Measurements from ENCODE around the gene VASH1.
A peak's percentile ranks its signal among the peaks of the same experiment; 100 is the strongest.

Gene VASH1

DNA sequence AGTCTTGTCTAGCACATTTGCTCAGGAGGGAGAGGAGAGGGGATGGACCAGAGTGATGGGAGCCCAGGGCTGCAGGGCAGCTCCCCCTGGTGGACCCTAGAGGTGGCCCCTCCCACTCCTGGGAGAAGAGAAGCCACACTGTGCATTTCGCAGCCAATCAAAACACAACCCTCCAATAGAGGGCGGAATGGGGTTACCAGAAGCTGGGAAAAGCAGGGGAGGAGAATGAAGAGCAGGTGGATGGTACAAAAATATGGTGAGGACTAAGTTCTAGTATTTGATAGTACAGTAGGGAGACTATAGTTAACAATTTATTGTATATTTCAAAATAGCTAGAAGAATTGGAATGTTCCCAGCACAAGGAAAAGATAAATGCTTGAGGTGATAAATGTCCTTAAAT is 23.6 kb downstream of the VASH1 start:
- DNase-seq (ENCODE audit: low read depth in 2 of 2) = peak in 1 of 2 experiments; percentile 40

DNA sequence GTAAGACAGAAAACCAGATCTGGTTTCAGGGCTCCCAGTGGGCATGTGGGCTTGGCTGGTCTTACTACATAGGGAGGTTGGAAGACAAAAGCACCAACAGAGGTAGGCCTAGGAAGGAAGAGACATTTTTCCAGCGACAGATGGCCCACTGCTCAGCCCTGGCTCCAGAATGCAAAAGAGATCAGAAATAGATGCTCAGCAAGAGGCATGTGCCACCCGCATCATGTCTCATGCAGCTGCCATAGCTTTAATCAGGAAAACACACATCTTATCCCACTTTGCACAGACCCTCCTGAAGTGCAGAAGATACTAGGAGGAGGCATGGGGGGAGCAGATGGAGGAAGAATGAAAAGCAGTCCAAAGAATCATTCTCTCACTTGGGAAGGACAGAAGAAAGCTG is 25.3 kb downstream of the VASH1 start:
- DNase-seq (ENCODE audit: low read depth in 2 of 2) = no peak

DNA sequence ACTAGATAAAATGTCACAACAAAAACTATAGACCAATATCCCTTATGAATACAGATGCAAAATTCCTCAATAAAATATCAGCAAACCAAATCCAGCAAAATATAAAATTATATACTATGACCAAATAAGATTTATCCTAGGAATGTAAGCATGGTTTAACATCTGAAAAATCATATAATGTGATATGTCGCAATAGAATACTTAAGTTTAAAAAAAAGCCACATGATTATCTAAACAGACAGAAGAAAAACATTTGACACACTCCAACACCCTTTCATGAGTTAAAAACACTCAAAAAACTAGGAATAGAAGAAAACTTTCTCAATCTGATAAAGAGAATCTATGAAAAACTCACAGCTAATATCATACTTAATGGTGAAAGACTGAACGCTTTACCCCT is 31.2 kb downstream of the VASH1 start:
- DNase-seq (ENCODE audit: low read depth in 2 of 2) = no peak

DNA sequence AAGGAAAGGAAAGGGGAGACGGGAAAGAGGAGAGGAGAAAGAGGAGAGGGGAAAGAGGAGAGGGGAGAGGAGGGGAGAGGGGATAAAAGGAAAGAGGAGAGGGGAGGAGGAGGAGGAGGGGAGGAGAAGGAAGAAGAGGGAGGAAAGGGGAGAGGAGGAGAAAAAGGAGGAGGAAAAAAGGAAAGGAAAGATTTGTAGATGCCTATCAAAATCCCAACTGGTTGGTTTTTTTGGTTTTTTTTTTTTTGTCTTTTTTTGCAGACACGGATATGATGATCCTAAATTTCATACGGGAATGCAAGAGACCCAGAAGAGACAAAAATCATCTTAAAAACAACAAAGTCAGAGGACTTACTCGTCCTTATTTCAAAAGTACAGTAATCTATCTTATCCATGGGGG is 32.1 kb downstream of the VASH1 start:
- no peak for DNase-seq (ENCODE audit: low read depth in 2 of 2)

DNA sequence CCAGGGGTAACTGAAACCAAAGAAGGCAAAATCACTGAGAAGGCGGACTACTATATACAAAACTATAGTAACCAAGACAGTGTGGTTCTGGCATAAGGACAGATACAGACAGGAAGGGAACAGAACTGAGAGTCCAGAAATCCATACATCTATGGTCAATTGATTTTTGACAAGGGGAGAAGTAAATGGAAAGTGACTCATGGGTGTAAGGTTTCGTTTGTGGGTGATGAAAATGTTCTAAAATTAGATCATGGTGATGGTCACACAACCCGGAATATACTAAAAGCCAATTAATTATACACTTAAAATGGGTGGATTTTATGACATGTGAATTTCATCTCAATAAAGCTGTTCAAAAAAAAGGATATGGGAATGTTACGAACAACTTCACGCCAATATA is 32.7 kb downstream of the VASH1 start:
- DNase-seq (ENCODE audit: low read depth in 2 of 2) = no peak

DNA sequence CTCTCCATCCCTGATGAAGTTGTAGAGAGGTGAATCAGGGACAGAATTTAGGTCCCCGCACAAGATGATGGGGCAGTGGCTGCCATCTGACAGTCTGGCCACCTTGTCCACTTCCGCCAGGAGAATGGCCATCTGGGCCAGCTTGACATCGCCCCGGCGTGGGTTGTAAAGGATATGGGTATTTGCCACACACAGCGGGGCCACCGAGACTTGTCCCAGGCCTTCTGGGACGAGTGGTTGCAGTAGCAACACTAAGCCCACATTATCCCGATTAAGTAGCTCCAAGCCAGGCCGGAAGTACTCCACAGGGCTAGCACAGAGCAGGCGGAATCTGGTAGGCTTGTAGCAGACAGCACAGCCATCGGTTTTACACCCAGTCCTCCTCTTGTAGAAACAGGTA is 45.2 kb downstream of the VASH1 start:
- no peak for DNase-seq (ENCODE audit: low read depth in 2 of 2)

DNA sequence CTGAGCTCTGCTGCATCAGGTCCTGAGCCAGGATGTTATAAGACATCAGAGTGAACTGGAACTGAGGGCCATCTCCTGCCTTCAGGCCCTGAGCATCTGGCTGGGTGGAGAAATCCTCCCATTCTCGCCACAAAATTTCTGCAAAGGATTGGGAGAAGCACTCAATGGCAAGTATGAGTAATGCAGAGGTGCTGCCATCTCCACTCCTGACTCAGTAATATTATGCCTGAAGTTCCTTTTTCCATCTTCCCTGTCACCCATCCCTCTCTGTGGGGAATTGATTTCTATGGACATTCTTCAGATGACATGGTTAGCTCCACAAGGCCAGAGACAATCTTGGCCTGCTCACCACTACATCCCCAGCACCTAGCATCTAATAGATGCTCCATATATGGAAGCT is 46.7 kb downstream of the VASH1 start:
- no peak for DNase-seq (ENCODE audit: low read depth in 2 of 2)

DNA sequence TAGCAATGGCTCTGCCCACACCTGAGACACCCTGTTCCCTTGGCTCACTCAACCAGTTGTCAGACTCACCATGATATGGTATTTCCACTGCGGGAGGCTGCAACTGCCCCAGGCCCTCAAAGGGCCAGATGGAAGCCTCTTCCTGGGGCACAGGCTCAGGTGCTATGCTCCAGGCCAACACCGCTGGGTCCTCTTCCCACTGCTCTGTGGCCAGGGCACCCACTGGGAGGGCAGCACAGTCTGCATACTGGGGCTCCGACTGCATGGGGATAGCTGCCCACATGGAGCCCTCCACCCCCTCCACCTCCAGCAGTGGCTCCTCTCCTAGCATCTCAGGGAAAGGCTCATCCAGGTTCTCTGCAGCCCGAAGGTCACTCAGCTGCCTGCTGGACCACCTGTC is 47.7 kb downstream of the VASH1 start:
- no peak for DNase-seq (ENCODE audit: low read depth in 2 of 2)

DNA sequence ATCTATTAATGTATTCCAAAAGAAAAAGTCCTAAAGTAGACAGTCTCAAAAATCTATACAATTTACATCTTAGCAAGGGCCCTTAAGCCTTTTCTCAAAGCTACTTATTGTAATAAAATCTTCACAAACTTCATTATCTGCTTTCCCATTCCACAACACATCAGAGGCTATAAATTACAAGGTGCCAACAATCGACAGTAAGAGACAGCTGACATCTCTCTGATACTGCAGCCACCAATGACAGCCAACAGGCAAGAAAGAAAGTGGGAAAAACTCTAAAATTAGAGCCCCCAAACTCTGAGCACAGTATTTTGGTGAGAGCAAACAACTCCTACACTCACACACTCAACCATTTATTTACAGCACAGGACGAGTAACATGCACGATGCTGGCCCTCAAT is 49.3 kb downstream of the VASH1 start:
- no peak for DNase-seq (ENCODE audit: low read depth in 2 of 2)

DNA sequence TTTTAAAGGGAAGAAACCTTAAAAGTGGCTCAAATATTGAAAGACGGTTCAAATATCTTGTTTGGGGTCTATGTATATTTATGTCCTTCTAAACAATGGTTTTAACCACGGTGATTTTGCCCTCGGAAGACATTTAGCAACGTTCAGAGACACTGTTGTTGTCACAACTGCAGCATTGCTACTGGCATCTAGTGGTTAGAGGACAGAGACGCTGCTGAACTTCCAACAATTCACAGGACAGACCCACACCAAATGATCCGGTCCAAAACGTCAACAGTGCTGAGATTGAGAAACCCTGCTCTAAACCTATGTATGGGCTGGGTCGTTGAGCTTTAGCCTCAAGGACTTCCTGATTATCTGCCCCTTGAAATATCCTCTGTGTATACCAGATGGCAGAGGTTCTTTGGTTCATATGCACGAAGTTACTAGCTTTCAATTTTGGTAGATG is 49.7 kb downstream of the VASH1 start:
- DNase-seq (ENCODE audit: low read depth in 2 of 2) = no peak

DNA sequence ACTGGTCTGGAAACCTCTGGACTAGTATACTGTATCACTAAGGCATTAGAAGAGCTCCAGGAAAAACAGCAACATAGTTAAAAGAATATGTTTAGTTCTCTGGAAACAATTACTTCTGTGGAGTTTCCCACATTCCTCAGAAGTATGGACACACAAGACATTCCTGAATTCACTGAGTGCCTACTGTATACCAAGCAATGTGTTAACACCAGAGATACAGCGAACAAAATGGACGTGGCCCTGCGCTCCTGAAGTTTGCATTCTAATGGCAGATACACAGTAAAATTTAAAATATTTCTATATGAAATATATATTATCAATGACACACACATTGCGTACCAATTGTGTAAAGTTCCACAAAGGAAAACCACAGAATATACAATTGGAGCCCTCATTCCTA is 50.3 kb downstream of the VASH1 start:
- no peak for DNase-seq (ENCODE audit: low read depth in 2 of 2)

DNA sequence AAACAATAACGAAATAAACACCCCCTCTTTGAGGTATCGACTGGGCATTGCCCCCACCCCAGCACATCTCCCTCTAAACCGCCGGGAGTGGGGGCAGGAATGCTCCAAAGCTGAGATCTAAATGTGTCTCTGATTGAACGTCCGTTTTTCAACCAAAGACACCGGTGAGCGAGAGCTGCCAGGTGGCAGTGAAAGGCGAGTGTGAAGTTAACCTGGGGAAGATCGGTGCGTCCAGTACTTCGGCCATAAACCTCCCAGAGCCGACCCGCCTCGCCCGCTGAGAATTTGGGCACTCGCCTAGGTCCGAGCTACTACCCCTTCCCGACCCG is 50.8 kb downstream of the VASH1 start:
- DNase-seq (ENCODE audit: low read depth in 2 of 2) = peak in 1 of 2 experiments; percentile 4

DNA sequence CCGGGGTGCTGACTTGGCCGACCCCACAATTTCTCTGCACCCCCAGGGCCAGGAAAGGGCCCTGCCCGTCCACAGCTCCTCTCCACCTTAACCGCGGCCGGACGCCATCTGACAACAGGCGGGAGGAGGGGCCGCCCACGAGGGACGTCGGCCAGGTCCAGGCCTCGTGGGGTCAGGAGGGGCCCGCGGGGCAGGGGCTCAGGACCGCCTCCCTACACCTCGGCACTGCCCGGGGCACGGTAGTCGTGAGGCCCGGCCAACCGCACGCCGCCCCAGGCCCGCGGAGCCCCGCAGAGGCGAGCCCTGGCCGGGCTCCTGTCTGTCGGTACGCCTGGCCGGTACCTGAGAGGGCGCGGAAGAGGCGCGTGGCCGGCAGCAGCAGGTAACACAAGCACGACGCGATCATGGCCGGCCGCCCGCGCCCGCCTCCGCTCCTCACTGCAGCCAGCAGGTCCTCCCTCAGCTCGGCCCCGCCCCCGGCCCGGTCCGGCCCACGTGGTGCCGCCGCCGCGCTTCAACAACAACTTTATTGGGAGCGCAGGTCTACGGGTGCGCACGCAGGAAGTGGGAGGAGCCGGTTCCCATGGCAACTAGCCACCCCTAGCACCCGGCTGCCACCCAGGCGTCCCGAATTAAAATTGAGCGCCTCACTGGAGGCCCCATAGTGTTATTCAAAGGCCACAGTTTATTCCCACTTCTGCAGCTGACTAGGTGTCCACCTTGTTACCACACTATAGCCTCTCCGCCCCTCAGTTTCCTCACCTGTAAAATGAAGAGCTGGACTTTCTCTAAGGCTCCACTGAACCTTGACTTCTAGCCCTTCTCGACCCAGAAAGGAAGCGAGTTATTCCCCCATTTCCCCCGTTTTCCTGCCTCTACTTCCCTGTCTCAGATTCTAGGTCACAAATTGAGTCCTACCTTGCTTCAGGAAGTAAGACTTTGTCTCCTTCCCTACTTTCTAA is 51.4 kb downstream of the VASH1 start, which contains the start of gene ANGEL1:
TSS of gene ANGEL1 (minus strand) at position 461 of the 962 bp plus-strand sequence. CDS start at position 406, 55 bp downstream.
- DNase-seq (ENCODE audit: low read depth in 2 of 2) = peak; percentile 94 to 95

DNA sequence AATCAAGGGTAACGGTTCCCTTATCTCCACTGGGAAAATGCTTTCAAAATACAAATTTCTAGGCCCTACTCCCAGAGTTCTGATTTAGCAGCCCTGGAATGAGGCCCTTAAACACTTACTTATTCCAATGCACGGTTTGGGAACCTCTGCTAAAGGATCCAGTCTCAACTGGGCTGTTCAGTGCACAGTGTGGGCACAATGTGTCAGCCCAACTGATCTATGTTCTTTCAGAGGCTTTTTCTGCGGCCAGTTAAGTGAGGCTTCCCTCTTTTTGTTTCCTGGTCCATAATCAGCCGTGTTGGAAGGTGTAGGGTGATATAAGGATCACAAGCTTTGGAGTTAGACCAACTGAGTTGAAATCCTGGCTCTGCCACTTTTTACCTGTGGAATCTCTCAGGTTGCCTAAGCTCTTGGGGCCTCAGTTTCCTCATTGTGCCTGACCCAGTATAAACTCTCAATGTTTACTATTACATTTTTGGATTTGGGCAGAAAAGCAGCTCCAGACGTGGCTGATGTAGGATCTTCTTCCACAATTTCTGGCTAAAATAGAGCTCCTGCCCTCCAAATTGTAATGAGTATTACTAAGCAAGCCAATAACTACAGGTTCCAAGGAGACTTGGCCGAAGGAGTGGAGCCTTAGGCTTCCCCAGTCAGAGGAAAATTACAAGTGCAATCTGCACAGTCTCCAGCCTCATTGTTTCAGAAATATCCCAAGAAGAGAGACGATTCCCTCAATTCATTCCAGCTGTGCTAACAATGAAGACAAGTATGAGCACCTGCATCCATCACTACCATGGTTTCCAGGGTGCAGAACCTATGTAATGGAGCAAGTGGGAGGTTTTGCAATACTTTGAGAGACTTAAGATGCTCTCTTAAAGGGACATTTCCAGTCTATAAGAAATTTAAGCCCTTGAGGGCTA is 53.7 kb downstream of the VASH1 start:
- DNase-seq (ENCODE audit: low read depth in 2 of 2) = no peak

DNA sequence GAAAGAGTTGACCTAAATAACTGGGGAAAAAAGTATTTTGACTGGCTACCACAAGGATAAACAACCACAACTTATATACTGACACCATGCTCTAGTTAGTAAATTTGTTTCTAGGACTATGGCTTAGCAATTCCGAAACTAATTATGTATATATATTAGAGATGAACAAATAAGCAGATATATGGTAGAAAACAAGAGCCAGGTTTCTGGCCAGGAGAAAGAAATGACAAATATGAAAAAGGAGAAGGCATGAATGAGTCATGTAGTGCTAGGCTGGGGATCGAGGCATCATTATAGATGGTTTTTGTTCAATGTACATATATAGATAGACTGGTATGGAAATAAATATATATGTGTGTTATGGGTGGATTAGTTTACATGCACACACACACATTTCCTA is 59.4 kb downstream of the VASH1 start:
- DNase-seq (ENCODE audit: low read depth in 2 of 2) = no peak

DNA sequence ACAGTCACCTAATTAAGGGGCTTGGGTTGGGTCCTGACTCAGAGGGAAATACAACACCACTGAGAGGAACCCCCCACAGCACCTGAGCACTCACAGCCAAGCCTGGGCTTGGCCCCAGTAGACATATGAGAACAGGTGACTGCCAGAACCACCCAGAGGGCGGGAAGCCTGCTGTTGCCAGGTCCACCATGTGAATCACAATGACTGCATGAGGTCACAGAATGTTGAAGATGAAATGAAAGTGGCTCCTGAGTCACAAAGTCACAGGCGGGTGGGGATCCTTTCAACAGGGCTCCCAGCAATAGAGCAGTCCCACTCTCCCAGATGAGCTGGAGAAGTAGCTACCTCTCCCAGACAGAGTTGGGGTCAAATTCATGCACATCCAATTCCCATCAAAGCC is 64.9 kb downstream of the VASH1 start, which contains the start of gene LRRC74A:
TSS of gene LRRC74A (plus strand) at position 287 of the 400 bp plus-strand sequence. CDS start 290 bp downstream, outside the sequence.
- no peak for DNase-seq (ENCODE audit: low read depth in 2 of 2)

DNA sequence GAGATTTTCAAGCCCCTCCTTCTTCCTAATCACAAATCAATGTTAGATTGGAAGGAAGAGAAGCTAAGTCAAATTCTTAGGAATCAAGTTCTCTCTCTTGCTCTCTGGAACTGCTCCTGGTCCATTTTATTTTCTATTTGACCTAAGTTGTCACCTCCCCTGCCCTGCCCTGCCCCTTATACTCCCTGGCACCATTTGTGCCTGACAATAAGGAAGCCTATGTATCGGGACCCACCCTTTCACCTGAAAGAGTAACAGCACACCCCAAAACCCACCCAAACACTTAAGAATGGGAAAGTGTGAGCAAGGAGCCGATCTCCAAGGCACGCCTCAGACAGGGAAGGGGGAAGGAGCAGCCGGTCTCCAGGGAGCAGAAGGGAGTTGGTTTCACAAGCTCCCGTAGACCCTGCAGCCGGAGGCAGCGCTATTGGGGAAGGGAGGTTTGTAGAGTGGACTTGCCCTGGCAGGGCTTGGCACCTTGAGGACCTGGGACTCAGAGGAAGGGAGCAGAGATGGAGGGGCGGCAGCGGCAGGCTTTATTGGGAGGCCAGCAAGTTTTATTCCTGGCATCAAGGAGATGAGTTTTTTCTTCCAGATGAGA is 66.5 kb downstream of the VASH1 start:
- DNase-seq (ENCODE audit: low read depth in 2 of 2) = no peak

DNA sequence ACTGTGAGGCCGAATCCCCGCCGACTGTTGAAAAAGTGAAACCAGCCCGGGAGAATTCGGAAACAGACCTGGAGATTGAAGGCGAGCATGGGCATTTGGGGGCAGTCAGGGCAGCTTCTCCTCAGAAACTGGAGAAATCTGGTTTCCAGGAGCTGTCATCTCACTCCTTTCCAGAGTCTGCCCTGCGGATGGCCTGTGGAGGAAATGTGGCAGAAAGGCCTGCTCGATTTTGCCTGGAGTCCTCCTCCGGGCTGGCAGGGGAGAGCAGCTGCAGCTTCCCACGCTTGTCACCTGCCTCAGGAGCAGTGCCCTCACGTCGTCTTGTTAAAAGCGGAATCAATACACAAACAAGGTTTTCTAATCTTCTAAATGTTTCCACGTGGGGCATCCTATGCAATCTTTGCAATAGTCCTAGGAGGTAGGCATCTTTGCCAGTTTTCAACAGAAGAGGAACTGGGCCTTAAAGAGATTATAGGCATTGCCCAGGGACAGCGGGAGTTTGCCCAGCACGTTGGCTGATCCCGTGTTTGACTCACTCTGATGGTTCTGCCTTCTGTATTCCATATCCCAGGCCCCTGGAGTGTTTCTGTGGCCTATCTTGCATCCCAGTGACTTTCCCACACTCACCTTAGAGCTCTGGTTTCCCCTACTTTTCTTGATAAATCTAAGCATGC is 67.2 kb downstream of the VASH1 start:
- no peak for DNase-seq (ENCODE audit: low read depth in 2 of 2)

DNA sequence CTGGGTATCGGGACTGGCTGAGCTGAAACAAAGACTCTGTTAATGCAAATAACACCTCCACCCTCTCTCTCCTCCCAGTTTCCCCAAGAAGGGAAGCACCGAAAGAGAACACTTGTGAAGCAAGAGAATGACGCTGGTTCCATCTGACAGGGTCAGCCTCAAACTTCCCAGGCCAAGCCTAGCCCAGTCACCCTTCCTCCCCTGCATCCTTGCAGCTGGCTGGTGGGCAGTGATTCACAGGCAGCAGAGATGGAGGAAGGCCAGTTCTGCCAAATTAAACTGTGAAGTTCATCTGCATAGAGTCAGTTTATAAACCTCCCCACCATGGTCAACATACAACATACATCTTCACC is 67.7 kb downstream of the VASH1 start:
- no peak for DNase-seq (ENCODE audit: low read depth in 2 of 2)

DNA sequence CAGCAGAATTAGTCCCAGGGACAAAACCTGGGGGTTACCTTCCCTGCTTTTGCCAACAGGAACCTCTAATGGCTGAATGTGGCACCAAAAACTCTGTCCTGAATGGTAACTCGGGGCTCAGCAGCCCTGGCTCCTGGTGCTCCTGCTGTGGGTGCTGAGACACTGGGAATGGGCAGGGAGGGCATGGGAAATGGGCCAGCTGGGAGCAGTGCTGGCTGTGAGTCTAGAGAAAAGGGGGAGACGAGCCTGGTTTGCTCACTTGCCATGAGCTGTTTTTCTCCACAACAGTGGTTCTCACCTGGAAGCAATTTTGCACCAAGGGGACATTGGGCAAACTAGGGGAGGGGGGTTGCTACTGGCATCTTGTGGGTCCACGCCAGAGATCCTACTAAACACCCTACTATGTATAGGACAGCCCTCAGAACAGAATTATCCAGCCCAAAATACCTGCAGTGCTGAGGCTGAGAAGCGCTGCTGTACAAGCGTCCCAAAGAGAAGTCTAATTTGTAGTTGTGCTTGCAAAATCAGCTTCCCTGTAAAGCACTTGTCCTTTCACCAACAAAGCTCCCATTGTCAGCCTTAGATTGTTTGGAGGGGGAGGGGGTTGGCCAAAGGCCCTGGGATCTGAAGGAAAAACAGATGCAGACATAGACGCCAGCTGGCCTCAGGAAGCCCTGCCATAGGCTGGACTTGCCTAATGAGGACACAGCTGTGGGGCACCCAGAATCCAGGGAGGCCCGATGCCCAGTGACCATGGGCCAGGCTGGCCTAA is 68.6 kb downstream of the VASH1 start:
- no peak for DNase-seq (ENCODE audit: low read depth in 2 of 2)

DNA sequence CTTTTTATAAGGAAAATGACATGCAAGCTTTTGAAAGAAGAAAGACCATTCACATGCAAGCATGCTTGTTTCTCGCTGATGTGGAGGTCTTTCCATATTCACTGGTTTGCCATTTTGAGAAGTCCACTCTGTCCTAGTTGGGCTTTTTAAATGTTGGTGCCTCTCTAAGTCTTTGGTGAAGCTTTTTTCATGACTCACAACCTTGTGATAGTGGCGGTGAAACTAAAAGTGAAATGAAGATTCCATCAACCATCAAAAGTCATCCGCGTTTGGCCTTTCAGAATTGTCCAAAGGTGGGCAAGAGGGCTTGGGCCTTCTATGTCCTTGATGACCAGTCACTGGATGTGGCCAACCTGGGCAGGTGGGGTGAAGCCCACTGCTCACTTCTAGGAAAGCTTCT is 69.3 kb downstream of the VASH1 start:
- DNase-seq (ENCODE audit: low read depth in 2 of 2) = no peak
